Psoas muscle (tissue), 8 donors: ENCODE measurements around the gene CSF3. TPM values are rescaled to one million over a fixed set of nuclear protein-coding genes. Genes with fewer than 3 reads are reported as not detected.

Source experiments
- ATAC-seq, 4 donors: fragments of 200-7000 bp; cut with Tn5 transposase; one replicate each; pipeline ENCODE4 v1.9.1; 2020; ENCODE audit warnings: moderate library complexity in 3 of 4, mild to moderate bottlenecking in 2 of 4
- DNase-seq, 2 donors: peaks; one replicate each; pipeline ENCODE4 v3.0.0-alpha.2; 2020
- H3K27ac ChIP-seq: fragments of 200-600 bp; one replicate; pipeline ENCODE4 v1.8.0; 2022
- H3K27me3 ChIP-seq, 3 donors: fragments of 200-600 bp in 1 of 3; one replicate each; pipeline versions ENCODE4 v1.6.1 to v1.8.0; 2013 to 2022; ENCODE audit warnings: low read length in 2 of 3, mild to moderate bottlenecking in 2 of 3, moderate library complexity in 1 of 3; ENCODE audit not compliant: insufficient read depth in 3 of 3
- H3K36me3 ChIP-seq, 2 donors: fragments of 200-600 bp in 1 of 2; one replicate each; pipeline versions ENCODE4 v1.6.1 to v1.8.0; 2013 to 2022; ENCODE audit warnings: low read depth in 1 of 2, mild to moderate bottlenecking in 1 of 2, moderate library complexity in 1 of 2; ENCODE audit not compliant: insufficient read depth in 1 of 2
- H3K4me1 ChIP-seq: fragments of 200-600 bp; one replicate; pipeline ENCODE4 v1.8.0; 2022
- H3K4me3 ChIP-seq: fragments of 200-600 bp; one replicate; pipeline ENCODE4 v1.8.0; 2022; ENCODE audit warnings: mild to moderate bottlenecking
- H3K9me3 ChIP-seq: fragments of 200-600 bp; one replicate; pipeline ENCODE4 v1.8.0; 2022
- WGBS, 3 donors: extraction: QIAGEN DNeasy Blood & Tissue Kit; methylation state at CpG; one replicate each; pipeline versions ENCODE4 v1.1.6 to v1.1.7; 2013; 5-methylcytosine and 5-hydroxymethylcytosine counted together
- intact Hi-C, 2 donors: fragments of 100-400 bp; cut with DNase I; formaldehyde crosslinking; loops; one replicate each; pipeline versions ENCODE4 v1.11.0 to v1.14.2; 2022
- polyA plus RNA-seq, 3 donors: library from polyadenylated mRNA; stranded (reverse); fragments of 200-250 nt; gene quantifications; one replicate each; pipeline ENCODE4 v1.2.3, GENCODE V29; 2013
- total RNA-seq, 4 donors: library from RNA; stranded (reverse); fragmentation: NEBNext Ultra II Directional in 2 of 4; extraction: Animal tissue kit (Norgen Biotek cat#: 25700) in 2 of 4; gene quantifications; one replicate each; pipeline versions ENCODE4 v1.2.1 to v1.2.4, GENCODE V29; 2021 to 2023
- TF ChIP-seq, protein P1 (sequence below): fragments of 200-600 bp; IDR thresholded peaks from one replicate; pipeline ENCODE4 v1.8.0; 2022; ENCODE audit warnings: antibody characterized with exemption
- donor health status: healthy with polysubstance abuse.
- donor health status: DM: no; HTN: no; CAD: no; lungs with moderate emphysema.
- donor health status: Bipolar disorder and iron deficiency.
- donor health status: healthy.
- donor health status: DM: yes; HTN: yes; CAD: no.
- donor health status: DM: no; HTN: no; CAD: no.
- donor health status: DM: no; HTN: no; CAD: no.
- donor health status: DM: yes; HTN: yes; CAD: no.

Gene CSF3
- total and polyA plus RNA-seq, 7 donors = 0.30 to 46.2 (median 3.9) TPM

DNA sequence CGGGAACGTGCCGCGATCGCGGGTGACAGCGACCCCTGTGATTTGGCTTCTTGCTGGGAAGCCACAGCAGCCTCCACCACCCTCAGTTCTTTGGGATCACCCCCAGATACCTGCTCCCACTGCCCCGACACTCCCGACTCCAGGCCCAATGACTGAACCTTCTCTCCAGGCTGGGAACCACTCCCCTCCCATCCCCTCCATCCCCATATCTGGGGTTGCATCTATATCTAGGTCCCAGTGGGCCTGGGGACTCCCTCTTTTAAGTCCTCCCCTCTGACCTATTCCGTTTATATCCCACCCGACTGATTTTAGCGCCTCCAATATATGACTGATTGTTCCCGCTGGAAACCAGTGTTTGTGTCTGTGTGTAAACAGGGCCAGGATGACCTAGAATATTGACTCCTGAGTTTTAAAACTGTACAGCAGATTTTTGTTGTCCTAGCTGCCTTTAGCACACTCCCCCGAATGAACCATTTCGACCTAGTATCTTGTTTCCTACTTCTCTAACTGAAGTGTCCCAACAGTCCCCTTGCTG is 34.0 kb upstream of the CSF3 start:
- ATAC-seq = peak in 3 of 4 donors; percentile 3 to 27 (median 6)
- Histone ChIP-seq H3K9me3 (no peaks in the 10 kb centered on the region), H3K4me1 (peaks cover 17% of the 10 kb centered on the region), H3K36me3 (peaks cover 0 to 32% of the 10 kb centered on the region in 2 donors), H3K27me3 (peaks cover 0 to 3% (median 2%) of the 10 kb centered on the region in 3 donors), H3K27ac (peak overlapping the region; percentile 90), H3K4me3 (peak overlapping the region; percentile 77)
- TF ChIP-seq, protein P1, sequence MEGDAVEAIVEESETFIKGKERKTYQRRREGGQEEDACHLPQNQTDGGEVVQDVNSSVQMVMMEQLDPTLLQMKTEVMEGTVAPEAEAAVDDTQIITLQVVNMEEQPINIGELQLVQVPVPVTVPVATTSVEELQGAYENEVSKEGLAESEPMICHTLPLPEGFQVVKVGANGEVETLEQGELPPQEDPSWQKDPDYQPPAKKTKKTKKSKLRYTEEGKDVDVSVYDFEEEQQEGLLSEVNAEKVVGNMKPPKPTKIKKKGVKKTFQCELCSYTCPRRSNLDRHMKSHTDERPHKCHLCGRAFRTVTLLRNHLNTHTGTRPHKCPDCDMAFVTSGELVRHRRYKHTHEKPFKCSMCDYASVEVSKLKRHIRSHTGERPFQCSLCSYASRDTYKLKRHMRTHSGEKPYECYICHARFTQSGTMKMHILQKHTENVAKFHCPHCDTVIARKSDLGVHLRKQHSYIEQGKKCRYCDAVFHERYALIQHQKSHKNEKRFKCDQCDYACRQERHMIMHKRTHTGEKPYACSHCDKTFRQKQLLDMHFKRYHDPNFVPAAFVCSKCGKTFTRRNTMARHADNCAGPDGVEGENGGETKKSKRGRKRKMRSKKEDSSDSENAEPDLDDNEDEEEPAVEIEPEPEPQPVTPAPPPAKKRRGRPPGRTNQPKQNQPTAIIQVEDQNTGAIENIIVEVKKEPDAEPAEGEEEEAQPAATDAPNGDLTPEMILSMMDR = no peak
- WGBS, 3 donors = 0 to 1% (median 1%) methylated on average over 13 to 15 of the region's 15 CpGs
- intact Hi-C loops = no loop called here
- DNase-seq = no peak

DNA sequence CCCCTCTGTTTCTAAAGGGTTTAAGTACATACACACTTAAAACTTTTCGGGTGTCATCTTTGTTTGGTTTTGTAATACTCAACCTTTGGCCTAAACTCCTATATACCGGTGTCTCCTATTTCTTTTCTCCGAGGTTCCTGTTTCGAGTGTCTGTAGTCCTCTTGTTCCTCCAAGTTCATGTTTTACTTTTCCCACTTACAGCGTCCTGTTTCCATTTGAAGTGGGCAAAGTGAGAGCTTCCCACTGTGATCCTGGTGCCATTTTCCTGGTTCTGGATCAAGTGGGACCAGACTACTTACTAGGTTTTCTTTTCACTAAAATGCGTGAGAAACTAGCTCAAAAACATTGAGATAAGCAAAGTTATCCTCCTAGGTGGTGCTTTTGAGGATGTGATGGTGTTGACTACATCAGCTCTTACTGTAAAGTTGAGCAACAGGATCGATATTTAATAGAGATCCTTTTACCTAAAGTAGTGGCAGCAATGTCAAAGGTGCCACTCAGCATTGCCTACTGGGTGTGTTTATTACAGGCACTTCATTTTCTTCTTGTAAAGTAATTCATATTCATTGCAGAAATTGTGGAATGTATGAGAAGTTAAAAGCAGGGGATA is 33.4 kb upstream of the CSF3 start:
- intact Hi-C loops = no loop called here
- Histone ChIP-seq H3K4me3 (peak overlapping the region; percentile 77), H3K4me1 (peaks cover 17% of the 10 kb centered on the region), H3K36me3 (peaks cover 4 to 38% of the 10 kb centered on the region in 2 donors), H3K27me3 (peaks cover 0 to 2% (median 0%) of the 10 kb centered on the region in 3 donors), H3K27ac (peak overlapping the region; percentile 90), H3K9me3 (no peaks in the 10 kb centered on the region)
- TF ChIP-seq, protein P1 = no peak
- DNase-seq = no peak
- no peak for ATAC-seq
- WGBS, 3 donors = 10 to 23% (median 12%) methylated on average over 7 of the region's 7 CpGs

DNA sequence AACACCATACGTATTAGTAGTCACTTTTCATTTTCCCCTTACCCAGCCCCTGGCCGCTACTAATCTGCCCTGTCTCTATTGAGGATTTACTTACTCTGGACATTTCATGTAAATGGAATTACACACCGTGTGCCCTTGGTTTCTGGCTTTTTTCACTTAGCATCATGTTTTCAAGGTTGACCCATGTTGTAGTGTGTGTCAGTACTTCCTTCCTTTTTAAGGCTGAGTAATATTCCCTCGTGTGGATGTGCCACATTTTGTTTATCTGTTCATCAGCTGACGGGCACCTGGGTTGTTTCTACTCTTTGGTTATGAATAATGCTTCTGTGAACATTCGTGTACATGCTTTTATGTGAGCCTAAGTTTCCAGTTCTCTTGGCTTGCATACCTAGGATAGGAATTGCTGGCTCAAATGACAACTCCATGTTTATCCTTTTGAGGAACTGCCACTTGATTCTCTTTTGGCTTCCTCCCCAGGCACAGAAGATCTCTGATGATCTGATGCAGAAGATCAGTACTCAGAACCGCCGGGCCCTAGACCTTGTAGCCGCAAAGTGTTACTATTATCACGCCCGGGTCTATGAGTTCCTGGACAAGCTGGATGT is 26.9 kb upstream of the CSF3 start:
- DNase-seq = no peak
- no peak overlapping the region for H3K4me3 ChIP-seq
- TF ChIP-seq, protein P1 = no peak
- H3K36me3 ChIP-seq = peaks cover 17 to 100% of the 10 kb centered on the region in 2 donors
- ATAC-seq = peak in 2 of 4 donors; percentile 61 to 73
- peaks cover 10% of the 10 kb centered on the region for H3K4me1 ChIP-seq
- H3K9me3 ChIP-seq = no peaks in the 10 kb centered on the region
- peak overlapping the region; percentile 53 for H3K27ac ChIP-seq
- intact Hi-C loops = no loop called here
- 60 to 81% (median 63%) methylated on average over 11 of the region's 11 CpGs for WGBS, 3 donors
- no peaks in the 10 kb centered on the region for H3K27me3 ChIP-seq

DNA sequence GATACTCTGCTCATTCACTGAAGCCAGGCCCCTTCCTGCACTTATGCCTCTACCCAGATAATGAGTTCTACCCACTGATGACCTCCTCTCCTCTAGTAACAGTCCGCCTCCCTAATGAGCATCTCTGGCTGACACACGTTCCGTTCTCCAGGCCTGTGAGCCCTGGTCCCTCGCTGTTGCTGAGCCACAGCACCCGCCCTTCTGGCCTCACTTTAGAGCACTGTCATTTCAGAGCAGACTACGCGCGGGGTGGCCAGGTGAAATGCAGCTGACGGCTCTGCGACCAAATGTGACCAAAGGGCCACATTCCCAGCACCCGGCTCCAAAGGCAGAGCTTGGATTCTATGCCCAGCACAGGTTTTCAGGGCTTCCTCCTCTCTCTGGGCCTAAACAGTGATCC is 20.8 kb upstream of the CSF3 start:
- DNase-seq (no peak), ATAC-seq (no peak)
- Histone ChIP-seq H3K4me1 (peaks cover 4% of the 10 kb centered on the region), H3K4me3 (no peak overlapping the region), H3K27ac (no peak overlapping the region), H3K9me3 (no peaks in the 10 kb centered on the region), H3K36me3 (peaks cover 20 to 92% of the 10 kb centered on the region in 2 donors), H3K27me3 (no peaks in the 10 kb centered on the region)
- intact Hi-C loops = no loop called here
- WGBS, 3 donors = 86 to 94% (median 92%) methylated on average over 11 of the region's 11 CpGs
- TF ChIP-seq, protein P1 = no peak
